A549 (cell line): ENCODE results near the gene ASPG. TPM values are rescaled to one million over a fixed set of nuclear protein-coding genes. Genes with fewer than 3 reads are reported as not detected.

Experiments
- ATAC-seq, 2 experiments: fragments of 200-7000 bp in 1 of 2; fragments of >200 bp in 1 of 2; cut with Nextera tagmentation in 1 of 2; cut with Tn5 transposase in 1 of 2; 3 replicates each; pipeline versions ENCODE4 v1.8.0 to v1.9.1; 2018 to 2020; ENCODE audit warnings: mild to moderate bottlenecking in 1 of 2, moderate library complexity in 1 of 2
- CTCF ChIA-PET: fragments of 300-600 bp; sonication (Branson Sonifier 250); formaldehyde crosslinking; extraction: SDS; loops from one replicate; lab custom pipeline; 2021; ENCODE audit warnings: antibody characterized with exemption, inconsistent platforms; lab: Yijun Ruan, JAX
- POLR2A ChIA-PET: fragments of 350-600 bp; formaldehyde crosslinking; extraction: SDS; loops from one replicate; lab custom pipeline; 2021; ENCODE audit warnings: antibody characterized with exemption, inconsistent platforms; lab: Yijun Ruan, JAX
- DNase-seq, 2 experiments: peaks; one replicate each; pipeline versions ENCODE4 v3.0.0 to v3.0.0-alpha.2; 2011 to 2016; ENCODE audit warnings: low read depth in 1 of 2, low spot score in 1 of 2
- FAIRE-seq: peaks from 2 replicates; lab custom pipeline; 2011; peaks lifted over from hg19 to GRCh38; lab: Jason Lieb, UNC
- H3K27ac ChIP-seq, 2 experiments: fragments of >200 bp; sonication (Bioruptor Twin); formaldehyde crosslinking; 3 replicates each; pipeline ENCODE4 v1.5.1; 2016 to 2017
- H3K4me1 ChIP-seq: fragments of >200 bp; sonication (Bioruptor Twin); formaldehyde crosslinking; 3 replicates; pipeline ENCODE4 v1.6.1; 2016
- H3K4me2 ChIP-seq: fragments of >200 bp; sonication (Bioruptor Twin); formaldehyde crosslinking; 3 replicates; pipeline ENCODE4 v1.6.1; 2016
- H3K4me3 ChIP-seq: fragments of >200 bp; sonication (Bioruptor Twin); formaldehyde crosslinking; 3 replicates; pipeline ENCODE4 v1.5.1; 2016
- H3K9me3 ChIP-seq: fragments of >200 bp; sonication (Bioruptor Twin); formaldehyde crosslinking; 3 replicates; pipeline ENCODE4 v1.6.1; 2016
- BCL3 ChIP-seq: fragments of >200 bp; sonication (Bioruptor Twin); formaldehyde crosslinking; IDR thresholded peaks from 3 replicates; pipeline ENCODE4 v1.6.1; 2016
- BHLHE40 ChIP-seq: IDR thresholded peaks from 2 replicates; pipeline ENCODE4 v1.6.1; 2012; ENCODE audit warnings: low read depth, low read length, inconsistent platforms
- CBX2 ChIP-seq: fragments of 200-600 bp; sonication (generic); IDR thresholded peaks from 2 replicates; pipeline ENCODE4 v1.6.1; 2016; ENCODE audit warnings: low read depth, mild to moderate bottlenecking, borderline replicate concordance
- CBX8 ChIP-seq: fragments of 200-600 bp; sonication (generic); IDR thresholded peaks from 2 replicates; pipeline ENCODE4 v1.6.1; 2016
- CEBPB ChIP-seq, 2 experiments: fragments of >200 bp in 1 of 2; sonication (Bioruptor Twin) in 1 of 2; formaldehyde crosslinking in 1 of 2; IDR thresholded peaks; 2 replicates each; pipeline ENCODE4 v1.6.1; 2012 to 2016
- EHMT2 ChIP-seq: fragments of 200-600 bp; sonication (generic); IDR thresholded peaks from 2 replicates; pipeline ENCODE4 v1.6.1; 2016; ENCODE audit warnings: antibody characterized with exemption, low read depth, mild to moderate bottlenecking, moderate library complexity
- ESRRA ChIP-seq: fragments of 150-350 bp; IDR thresholded peaks from 2 replicates; pipeline ENCODE4 v1.6.1; 2014; ENCODE audit warnings: mild to moderate bottlenecking, low read length, borderline replicate concordance
- FOSB ChIP-seq: fragments of 250-450 bp; sonication (Bioruptor Pico); IDR thresholded peaks from 2 replicates; pipeline ENCODE4 v1.5.0; 2020; ENCODE audit warnings: mild to moderate bottlenecking, moderate library complexity
- FOXS1 ChIP-seq: fragments of 250-450 bp; sonication (Bioruptor Pico); IDR thresholded peaks from 2 replicates; pipeline ENCODE4 v1.5.0; 2020; ENCODE audit warnings: mild to moderate bottlenecking, moderate library complexity
- HOXA7 ChIP-seq: fragments of 250-450 bp; sonication (Bioruptor Pico); IDR thresholded peaks from 2 replicates; pipeline ENCODE4 v1.5.0; 2020; ENCODE audit warnings: mild to moderate bottlenecking, moderate library complexity
- JUN ChIP-seq, 2 experiments: fragments of >200 bp; sonication (Bioruptor Twin); formaldehyde crosslinking; IDR thresholded peaks; 2 replicates in 1 of 2; 3 replicates in 1 of 2; pipeline ENCODE4 v1.6.1; 2016 to 2017
- JUNB ChIP-seq: fragments of >200 bp; sonication (Bioruptor Twin); formaldehyde crosslinking; IDR thresholded peaks from 2 replicates; pipeline ENCODE4 v1.6.1; 2016
- MAX ChIP-seq: IDR thresholded peaks from 2 replicates; pipeline ENCODE4 v1.6.1; 2012
- NPAS2 ChIP-seq: fragments of 250-450 bp; sonication (Bioruptor Pico); IDR thresholded peaks from 2 replicates; pipeline ENCODE4 v1.8.0; 2022; ENCODE audit warnings: mild to moderate bottlenecking, moderate library complexity, borderline replicate concordance
- POLR2A ChIP-seq: IDR thresholded peaks from 2 replicates; pipeline ENCODE4 v1.6.1; 2012; ENCODE audit warnings: mild to moderate bottlenecking, low read length
- RCOR1 ChIP-seq: fragments of 150-350 bp; IDR thresholded peaks from 2 replicates; pipeline ENCODE4 v1.6.1; 2014; ENCODE audit warnings: antibody characterized with exemption, low read length, low read depth
- RFX5 ChIP-seq: fragments of 450-650 bp; IDR thresholded peaks from 2 replicates; pipeline ENCODE4 v1.7.1; 2014; ENCODE audit warnings: antibody characterized with exemption, mild to moderate bottlenecking, moderate library complexity
- RNF2 ChIP-seq: fragments of 200-600 bp; sonication (generic); IDR thresholded peaks from 2 replicates; pipeline ENCODE4 v1.6.1; 2016; ENCODE audit warnings: low read depth, mild to moderate bottlenecking, antibody characterized with exemption, moderate library complexity, borderline replicate concordance
- SMC3 ChIP-seq: fragments of >200 bp; sonication (Bioruptor Twin); formaldehyde crosslinking; IDR thresholded peaks from 3 replicates; pipeline ENCODE4 v1.6.1; 2018; ENCODE audit warnings: inconsistent platforms
- ZNF302 ChIP-seq: fragments of 250-450 bp; sonication (Bioruptor Pico); IDR thresholded peaks from 2 replicates; pipeline ENCODE4 v1.9.0; 2021; ENCODE audit warnings: inconsistent platforms, mild to moderate bottlenecking, moderate library complexity
- ZSCAN20 ChIP-seq: fragments of 250-450 bp; sonication (Bioruptor Pico); IDR thresholded peaks from 2 replicates; pipeline ENCODE4 v1.8.0; 2022; ENCODE audit warnings: mild to moderate bottlenecking, moderate library complexity
- WGBS: methylation state at CpG from one replicate; pipeline ENCODE4 v1.1.6; 2017; ENCODE audit errors: missing lambda C conversion rate; 5-methylcytosine and 5-hydroxymethylcytosine counted together
- polyA plus RNA-seq, 4 experiments: library from polyadenylated mRNA; depleted of rRNA in 3 of 4; stranded (reverse); fragments of >200 nt; fragmentation: RNase III in 1 of 4; extraction: RNeasy Plus Mini Kit Qiagen cat#74134 plus additional on column Dnase treatment in 1 of 4; gene quantifications; 2 replicates in 3 of 4; 3 replicates in 1 of 4; pipeline ENCODE4 v1.2.3, GENCODE V29; 2011 to 2017
- TF ChIP-seq, protein P1 (sequence below): fragments of 250-450 bp; sonication (Bioruptor Pico); IDR thresholded peaks from 2 replicates; pipeline ENCODE4 v1.5.0; 2020; ENCODE audit warnings: low read depth, mild to moderate bottlenecking, moderate library complexity
- TF ChIP-seq, protein P2 (sequence below): fragments of 200-600 bp; sonication (generic); IDR thresholded peaks from 2 replicates; pipeline ENCODE4 v1.6.1; 2016; ENCODE audit warnings: antibody characterized with exemption, mild to moderate bottlenecking, moderate library complexity
- TF ChIP-seq, protein P3 (sequence below): fragments of >200 bp; sonication (Bioruptor Twin); formaldehyde crosslinking; IDR thresholded peaks from 3 replicates; pipeline ENCODE4 v1.5.1; 2016

The ASPG gene
- polyA plus RNA-seq, 2 of the 4 experiments (the other 2 are of a cell fraction): not detected

DNA sequence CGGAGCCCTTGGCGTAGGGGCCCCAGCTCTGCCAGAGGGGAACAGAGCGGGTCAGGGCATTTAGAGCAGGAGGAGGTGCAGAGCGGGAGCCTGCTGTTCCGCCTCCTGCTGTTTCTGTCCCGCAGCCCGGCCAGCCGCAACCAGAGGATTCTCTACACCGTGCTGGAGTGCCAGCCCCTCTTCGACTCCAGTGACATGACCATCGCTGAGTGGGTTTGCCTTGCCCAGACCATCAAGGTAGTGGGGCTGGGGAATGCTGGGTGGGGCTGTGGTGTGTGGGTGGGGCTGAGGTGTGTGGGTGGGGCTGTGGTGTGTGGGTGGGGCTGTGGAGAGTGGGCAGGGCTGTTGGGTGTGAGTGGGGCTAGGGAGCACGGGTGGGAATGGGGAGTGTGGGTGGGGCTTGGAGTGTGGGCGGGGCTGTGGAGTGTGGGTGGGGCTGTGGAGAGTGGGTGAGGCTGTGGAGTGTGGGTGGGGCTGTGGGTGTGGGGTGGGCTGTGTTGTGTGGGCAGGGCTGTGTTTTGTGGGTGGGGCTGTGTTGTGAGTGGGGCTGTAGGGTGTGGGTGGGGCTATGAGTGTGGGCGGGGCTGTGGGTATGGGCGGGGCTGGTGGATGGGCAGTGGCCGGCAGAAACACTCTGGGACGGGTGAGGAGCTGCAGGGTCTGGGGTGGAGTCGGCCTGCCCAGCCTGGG is 8.0 kb downstream of the ASPG start:
- POLR2A ChIA-PET: no interaction called here
- CTCF ChIA-PET: interaction anchor here (0.6 to 4.6 kb wide), 39 partner anchors 9 to 573 kb away, joined by 3 to 40 read pairs (median 4); partner anchors contain the start of gene ASPG
- TF ChIP-seq CBX2 (no peak), ESRRA (no peak), RCOR1 (no peak), NPAS2 (CRISPR knock-in tag) (no peak), CEBPB (IDR thresholded peaks at IDR 0.05) (no peak), RFX5 (no peak), EHMT2 (no peak), FOSB (CRISPR knock-in tag) (no peak), FOXS1 (CRISPR knock-in tag) (no peak), CBX8 (no peak), BCL3 (no peak), JUN (IDR thresholded peaks at IDR 0.05) (no peak), SMC3 (no peak)
- TF ChIP-seq, all 56 proteins: peak for 0
- Histone ChIP-seq H3K4me3 (no peak overlapping the region), H3K9me3 (no peaks in the 10 kb centered on the region), H3K27ac (no peak overlapping the region), H3K4me1 (peaks cover 5% of the 10 kb centered on the region; the same call in 2 of the 3 replicates), H3K4me2 (no peak overlapping the region)
- WGBS: 78% methylated on average over 11 of the region's 18 CpGs
- DNase-seq (no peak), ATAC-seq (peak; percentile 12 to 41; a peak in 3 of 6 replicates), FAIRE-seq (no peak)

DNA sequence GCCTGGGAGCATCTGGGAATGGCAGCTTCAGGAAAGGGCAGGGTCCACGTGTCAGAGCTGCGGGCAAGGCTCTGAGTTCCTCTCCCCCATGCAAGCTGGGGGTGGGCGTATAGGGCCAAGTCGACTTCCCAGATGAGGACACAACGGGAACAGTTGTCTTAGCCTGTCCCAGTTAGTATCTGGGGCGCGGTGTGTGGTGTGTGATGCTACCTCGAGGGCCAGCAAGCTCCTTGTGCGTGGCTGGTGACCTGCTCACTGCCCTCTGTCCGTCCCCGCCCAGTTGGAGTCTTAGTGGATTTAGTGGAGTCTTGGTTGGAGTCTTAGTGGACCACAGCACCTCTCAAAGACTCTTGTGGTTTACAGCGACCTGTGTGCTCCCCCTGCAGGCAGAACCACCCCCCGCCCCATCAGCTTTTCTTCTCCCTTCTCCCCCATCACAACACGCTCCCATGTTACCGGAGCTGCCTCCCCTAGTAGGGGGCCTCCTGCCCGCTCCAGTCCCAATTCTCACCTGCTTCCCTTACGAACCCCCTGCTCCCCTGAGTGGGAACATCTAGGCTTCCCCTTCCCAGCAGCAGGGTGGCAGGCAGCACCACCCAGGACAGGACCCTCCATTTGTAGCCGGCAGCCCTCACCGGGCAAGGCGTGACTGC is 8.7 kb downstream of the ASPG start:
- FAIRE-seq (no peak), ATAC-seq (peak in 1 of 2 experiments; percentile 7; a peak in 3 of 6 replicates), DNase-seq (no peak)
- H3K27ac ChIP-seq: no peak overlapping the region
- POLR2A ChIA-PET: no interaction called here
- peaks cover 5% of the 10 kb centered on the region; the same call in 2 of the 3 replicates for H3K4me1 ChIP-seq
- H3K4me2 ChIP-seq: peak overlapping the region; percentile 51
- no peaks in the 10 kb centered on the region for H3K9me3 ChIP-seq
- H3K4me3 ChIP-seq: no peak overlapping the region
- no peak for TF ChIP-seq JUNB
- no peak for TF ChIP-seq HOXA7 (CRISPR knock-in tag)
- CTCF ChIA-PET: interaction anchor here (0.6 to 4.6 kb wide), 47 partner anchors 8 to 554 kb away, joined by 3 to 40 read pairs (median 4); partner anchors contain the start of gene ASPG
- WGBS: 43% methylated on average over 18 of the region's 20 CpGs

DNA sequence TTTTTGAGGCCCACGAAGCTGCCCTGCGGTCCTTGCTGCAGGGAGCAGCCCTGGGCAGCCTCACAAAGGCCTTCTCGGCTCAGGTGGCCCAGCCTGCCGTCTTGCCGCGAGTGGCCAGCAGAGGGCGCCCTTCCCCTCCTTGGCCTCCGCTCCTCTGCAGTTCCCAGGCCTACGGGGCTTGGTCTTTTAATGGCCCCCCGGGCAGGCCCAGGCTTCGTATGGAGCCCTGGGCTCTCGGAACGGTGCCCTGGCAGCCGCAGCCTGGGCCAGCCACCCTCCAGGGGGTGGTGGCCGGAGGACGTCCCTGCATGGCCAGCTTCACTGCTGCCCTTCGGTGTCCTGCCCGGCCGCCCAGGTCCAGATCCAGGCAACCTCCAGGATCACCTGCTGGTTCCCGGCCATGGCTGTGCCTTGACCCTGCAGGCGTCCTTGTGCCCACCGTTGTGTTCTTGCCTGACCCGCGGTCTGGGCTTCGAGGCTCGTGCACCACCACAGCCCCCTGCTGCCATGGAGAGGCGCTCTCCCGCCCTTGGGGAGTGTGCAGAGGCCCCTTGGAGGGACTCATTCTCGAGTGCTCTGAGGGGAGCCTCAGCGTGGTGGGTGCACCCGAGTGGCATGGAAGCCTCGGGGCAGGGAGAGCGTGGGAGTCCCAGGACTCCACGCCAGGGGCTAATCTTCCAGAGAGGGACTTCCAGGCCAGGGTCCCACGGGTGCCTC is 9.4 kb downstream of the ASPG start:
- ATAC-seq: peak; percentile 63 to 88
- Histone ChIP-seq H3K9me3 (no peaks in the 10 kb centered on the region), H3K4me2 (peak overlapping the region; percentile 51; the same call in 2 of the 3 replicates), H3K27ac (no peak overlapping the region), H3K4me1 (peaks cover 5% of the 10 kb centered on the region; the same call in 2 of the 3 replicates), H3K4me3 (no peak overlapping the region)
- POLR2A ChIA-PET: no interaction called here
- DNase-seq: peak; percentile 63 to 85
- WGBS: 44% methylated on average over 13 of the region's 35 CpGs
- CTCF ChIA-PET: interaction anchor here (0.7 to 4.6 kb wide), 44 partner anchors 8 to 553 kb away, joined by 3 to 40 read pairs (median 4); partner anchors contain the start of gene ASPG
- no peak for FAIRE-seq
- TF ChIP-seq MAX (no peak), ESRRA (no peak), BHLHE40 (no peak), POLR2A (no peak), ZSCAN20 (CRISPR knock-in tag) (no peak), ZNF302 (CRISPR knock-in tag) (no peak), RNF2 (no peak), RFX5 (no peak)
- TF ChIP-seq, protein P1, sequence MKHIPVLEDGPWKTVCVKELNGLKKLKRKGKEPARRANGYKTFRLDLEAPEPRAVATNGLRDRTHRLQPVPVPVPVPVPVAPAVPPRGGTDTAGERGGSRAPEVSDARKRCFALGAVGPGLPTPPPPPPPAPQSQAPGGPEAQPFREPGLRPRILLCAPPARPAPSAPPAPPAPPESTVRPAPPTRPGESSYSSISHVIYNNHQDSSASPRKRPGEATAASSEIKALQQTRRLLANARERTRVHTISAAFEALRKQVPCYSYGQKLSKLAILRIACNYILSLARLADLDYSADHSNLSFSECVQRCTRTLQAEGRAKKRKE (CRISPR knock-in tag): no peak
- TF ChIP-seq, protein P2, sequence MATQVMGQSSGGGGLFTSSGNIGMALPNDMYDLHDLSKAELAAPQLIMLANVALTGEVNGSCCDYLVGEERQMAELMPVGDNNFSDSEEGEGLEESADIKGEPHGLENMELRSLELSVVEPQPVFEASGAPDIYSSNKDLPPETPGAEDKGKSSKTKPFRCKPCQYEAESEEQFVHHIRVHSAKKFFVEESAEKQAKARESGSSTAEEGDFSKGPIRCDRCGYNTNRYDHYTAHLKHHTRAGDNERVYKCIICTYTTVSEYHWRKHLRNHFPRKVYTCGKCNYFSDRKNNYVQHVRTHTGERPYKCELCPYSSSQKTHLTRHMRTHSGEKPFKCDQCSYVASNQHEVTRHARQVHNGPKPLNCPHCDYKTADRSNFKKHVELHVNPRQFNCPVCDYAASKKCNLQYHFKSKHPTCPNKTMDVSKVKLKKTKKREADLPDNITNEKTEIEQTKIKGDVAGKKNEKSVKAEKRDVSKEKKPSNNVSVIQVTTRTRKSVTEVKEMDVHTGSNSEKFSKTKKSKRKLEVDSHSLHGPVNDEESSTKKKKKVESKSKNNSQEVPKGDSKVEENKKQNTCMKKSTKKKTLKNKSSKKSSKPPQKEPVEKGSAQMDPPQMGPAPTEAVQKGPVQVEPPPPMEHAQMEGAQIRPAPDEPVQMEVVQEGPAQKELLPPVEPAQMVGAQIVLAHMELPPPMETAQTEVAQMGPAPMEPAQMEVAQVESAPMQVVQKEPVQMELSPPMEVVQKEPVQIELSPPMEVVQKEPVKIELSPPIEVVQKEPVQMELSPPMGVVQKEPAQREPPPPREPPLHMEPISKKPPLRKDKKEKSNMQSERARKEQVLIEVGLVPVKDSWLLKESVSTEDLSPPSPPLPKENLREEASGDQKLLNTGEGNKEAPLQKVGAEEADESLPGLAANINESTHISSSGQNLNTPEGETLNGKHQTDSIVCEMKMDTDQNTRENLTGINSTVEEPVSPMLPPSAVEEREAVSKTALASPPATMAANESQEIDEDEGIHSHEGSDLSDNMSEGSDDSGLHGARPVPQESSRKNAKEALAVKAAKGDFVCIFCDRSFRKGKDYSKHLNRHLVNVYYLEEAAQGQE: no peak
- TF ChIP-seq, protein P3, sequence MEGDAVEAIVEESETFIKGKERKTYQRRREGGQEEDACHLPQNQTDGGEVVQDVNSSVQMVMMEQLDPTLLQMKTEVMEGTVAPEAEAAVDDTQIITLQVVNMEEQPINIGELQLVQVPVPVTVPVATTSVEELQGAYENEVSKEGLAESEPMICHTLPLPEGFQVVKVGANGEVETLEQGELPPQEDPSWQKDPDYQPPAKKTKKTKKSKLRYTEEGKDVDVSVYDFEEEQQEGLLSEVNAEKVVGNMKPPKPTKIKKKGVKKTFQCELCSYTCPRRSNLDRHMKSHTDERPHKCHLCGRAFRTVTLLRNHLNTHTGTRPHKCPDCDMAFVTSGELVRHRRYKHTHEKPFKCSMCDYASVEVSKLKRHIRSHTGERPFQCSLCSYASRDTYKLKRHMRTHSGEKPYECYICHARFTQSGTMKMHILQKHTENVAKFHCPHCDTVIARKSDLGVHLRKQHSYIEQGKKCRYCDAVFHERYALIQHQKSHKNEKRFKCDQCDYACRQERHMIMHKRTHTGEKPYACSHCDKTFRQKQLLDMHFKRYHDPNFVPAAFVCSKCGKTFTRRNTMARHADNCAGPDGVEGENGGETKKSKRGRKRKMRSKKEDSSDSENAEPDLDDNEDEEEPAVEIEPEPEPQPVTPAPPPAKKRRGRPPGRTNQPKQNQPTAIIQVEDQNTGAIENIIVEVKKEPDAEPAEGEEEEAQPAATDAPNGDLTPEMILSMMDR: peak; percentile 82
